ENCODE results near the gene MAP3K15.
"Not testable (repeated sequence)": the region's sequence is repeated elsewhere in the genome, so short reads cannot be mapped to it uniquely, and the experiment has no call there.

DNA sequence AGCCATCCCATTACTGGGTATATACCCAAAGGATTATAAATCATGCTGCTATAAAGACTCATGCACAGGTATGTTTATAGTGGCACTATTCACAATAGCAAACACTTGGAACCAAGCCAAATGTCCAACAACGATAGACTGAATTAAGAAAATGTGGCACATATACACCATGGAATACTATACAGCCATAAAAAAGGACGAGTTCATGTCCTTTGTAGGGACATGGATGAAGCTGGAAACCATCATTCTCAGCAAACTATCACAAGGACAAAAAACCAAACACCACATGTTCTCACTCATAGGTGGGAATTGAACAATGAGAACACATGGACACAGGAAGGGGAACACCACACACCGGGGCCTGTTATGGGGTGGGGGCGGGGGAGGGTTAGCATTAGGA is 92.6 kb downstream of the MAP3K15 start:
- TF ChIP-seq CTCF (IDR thresholded peaks at IDR 0.05; ENCODE audit: insufficient read depth, low read depth, low read length); EZH2 (IDR thresholded peaks at IDR 0.05; ENCODE audit: insufficient read depth, low read length): not testable (repeated sequence)
